Right lung (tissue), 5 donors: ENCODE results near the gene ABCD3. TPM values are rescaled to one million over a fixed set of nuclear protein-coding genes. Genes with fewer than 3 reads are reported as not detected.
"Not testable (repeated sequence)": the region's sequence is repeated elsewhere in the genome, so short reads cannot be mapped to it uniquely, and the experiment has no call there.

Experiments
- DNase-seq, 2 donors: peaks; one replicate each; pipeline ENCODE4 v3.0.0-alpha.2; 2013
- polyA plus RNA-seq, 5 donors: library from polyadenylated mRNA; unstranded; fragments of 120-200 nt; gene quantifications; one replicate each; pipeline versions ENCODE4 v1.2.1 to v1.2.3, GENCODE V29; 2013; ENCODE audit warnings: inconsistent platforms in 1 of 5, low replicate concordance in 1 of 5; ENCODE audit not compliant: insufficient read length in 5 of 5, insufficient read depth in 1 of 5

The ABCD3 gene
- polyA plus RNA-seq, 5 donors = 37.1 to 49.2 (median 47.7) TPM

DNA sequence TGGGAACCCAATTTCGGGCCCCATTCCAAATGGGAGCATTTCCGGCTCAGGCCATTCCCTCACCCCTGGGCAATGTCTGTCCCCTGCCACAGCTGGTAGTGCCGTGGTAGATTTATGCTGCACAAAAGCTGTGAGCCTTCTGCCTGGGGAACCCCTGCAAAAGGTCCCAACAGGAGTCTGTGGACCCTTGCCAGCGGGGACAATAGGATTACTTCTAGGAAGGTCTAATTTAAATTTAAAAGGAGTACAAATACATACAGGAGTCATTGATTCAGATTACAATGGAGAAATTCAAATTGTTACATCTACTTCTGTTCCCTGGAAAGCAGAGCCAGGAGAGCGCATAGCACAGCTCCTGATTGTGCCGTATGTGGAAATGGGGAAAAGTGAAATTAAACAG is 28.0 kb downstream of the ABCD3 start:
- not testable (repeated sequence) for DNase-seq

DNA sequence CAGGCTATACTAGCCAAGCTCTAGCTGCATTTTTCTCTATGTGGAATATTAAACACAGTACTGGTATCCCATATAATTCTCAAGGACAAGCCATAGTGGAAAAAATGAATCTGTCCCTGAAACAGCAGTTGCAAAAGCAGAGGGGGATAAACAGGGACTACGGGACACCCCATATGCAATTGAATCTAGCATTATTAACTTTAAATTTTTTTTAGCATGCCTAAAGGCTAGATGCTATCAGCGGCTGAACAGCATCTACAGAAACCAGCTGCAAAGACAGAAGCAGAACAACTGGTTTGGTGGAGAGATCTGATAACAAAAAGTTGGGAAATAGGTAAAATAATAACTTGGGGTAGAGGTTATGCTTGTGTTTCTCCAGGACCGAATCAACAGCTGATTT is 30.6 kb downstream of the ABCD3 start:
- DNase-seq = not testable (repeated sequence)

DNA sequence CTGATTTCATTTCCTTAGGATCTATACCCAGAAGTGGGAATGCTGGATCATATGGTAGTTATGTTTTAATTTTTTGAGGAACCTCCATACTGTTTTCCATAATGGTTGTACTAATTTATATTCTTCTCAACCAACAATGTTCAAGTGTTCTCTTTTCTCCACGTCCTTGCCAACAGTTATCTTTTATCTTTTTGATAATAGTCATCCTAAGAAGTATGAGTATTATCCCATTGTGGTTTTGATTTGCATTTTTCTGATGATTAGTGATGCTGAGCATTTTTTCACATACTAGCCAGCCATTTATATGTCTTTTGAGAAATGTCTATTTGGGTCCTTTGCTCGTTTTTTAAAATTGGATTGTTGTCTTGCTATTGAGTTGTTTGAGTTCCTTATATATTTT is 38.5 kb downstream of the ABCD3 start:
- no peak for DNase-seq

DNA sequence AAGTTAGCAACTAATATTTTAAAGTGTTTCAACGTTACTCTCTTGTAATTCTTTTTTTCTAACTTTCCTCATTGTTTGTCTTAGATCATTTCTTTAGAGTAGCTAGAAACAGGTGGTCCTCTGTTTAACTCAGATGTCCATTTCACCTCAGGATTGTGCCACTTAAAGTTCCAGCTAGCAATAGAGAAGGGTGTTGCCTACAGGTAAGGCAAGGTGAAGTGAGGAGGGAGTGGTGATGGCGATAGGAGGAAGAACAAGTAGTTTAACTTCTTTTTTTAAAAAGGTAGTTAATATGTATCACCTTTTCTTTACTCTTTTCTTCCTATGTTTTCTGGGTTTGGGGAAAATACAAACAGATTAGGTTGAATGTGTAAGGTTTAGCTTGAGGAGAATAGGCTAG is 44.4 kb downstream of the ABCD3 start:
- no peak for DNase-seq

DNA sequence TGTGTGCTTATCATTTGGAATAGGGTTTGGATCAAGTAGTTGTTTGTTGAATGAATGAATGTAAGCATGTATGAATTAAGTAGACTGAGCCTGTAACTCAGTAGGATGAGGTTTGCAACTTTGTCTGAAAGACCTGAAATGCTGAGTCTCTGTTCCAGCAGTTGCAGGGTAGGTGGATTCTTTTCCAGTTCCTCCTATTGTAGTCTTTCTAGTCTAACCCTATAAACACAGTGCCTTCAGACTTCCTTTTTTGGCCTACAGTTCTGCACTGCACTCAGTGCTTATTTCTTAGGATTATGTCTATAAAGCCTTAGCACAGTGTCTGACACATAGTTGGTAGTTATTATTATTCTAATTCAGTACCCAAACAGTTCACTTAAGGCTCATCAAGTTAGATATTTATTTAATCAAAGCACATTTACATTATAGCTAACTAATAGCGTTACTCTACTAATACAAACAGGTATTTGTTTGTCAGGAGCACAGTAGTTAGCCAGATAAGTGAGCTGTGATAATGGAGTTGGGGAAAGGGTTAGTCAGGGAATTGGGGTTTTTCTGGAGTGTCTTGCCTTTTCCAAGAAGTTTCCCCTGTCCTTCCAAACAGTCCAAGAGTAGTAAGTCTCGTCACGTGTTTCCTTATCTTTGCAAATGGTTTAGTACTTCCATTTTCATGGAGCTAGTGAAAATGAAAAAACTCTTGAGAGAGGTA is 45.0 kb downstream of the ABCD3 start:
- no peak for DNase-seq

DNA sequence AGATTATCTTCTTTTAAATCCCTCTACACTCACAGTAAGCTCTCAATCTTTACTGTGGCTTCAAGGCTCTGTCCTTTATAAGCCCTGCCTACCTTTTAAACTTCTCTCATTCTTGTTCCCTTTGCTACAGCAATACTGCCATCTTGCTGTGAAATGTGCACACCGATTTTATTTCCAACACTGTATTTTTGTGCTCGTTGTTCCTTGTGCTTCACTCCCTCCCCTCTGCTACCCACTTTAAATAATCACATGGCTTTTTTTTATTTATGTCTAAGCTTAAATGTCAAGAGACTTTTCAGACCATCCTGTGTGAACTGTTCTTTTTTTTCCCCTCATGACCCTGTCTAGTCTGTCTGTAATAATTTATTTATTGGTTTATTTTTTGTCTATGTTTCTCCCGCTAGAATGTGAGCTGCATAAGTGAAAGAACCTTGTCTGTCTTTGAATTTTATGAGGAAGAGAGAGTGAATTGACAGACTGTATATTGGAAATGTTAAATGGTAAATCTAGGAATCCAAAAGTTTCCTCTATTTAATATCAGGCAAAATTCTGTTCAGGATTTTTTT is 45.7 kb downstream of the ABCD3 start:
- no peak for DNase-seq

DNA sequence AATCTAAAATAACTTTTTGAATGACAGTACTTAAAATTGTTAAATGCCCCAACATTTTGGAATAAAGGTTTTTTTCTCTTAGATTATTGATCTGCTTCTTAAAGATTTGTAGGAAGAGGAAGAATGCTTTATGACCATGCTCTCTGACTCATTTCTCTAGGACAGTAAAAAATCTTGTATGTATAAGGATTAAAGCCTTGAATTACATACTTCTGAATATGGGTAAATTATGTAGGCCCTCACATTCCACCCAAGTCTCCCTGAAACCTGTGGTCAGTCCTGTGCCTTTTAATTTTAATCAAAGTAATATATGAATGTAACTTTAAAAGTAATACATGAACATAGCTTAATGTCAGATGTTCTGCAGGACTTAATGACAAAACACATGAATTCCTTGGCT is 50.5 kb downstream of the ABCD3 start:
- no peak for DNase-seq

DNA sequence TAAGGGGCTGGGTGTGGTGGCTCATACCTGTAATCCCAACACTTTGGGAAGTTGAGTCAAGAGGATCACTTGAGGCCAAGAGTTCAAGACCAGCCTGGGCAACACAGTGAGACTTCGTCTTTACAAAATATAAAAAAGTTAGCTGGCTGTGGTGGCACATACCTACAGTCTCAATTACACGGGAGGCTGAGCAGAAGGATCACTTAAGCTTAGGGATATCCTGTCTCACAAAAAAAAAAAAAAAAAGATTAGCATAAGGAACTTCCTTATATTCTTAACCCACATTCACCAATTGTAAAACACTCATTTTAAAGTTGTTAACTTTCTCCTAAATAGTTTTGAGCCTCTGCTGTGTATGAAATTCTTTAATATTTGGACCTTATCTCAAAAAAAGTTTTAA is 53.1 kb downstream of the ABCD3 start:
- DNase-seq = no peak

DNA sequence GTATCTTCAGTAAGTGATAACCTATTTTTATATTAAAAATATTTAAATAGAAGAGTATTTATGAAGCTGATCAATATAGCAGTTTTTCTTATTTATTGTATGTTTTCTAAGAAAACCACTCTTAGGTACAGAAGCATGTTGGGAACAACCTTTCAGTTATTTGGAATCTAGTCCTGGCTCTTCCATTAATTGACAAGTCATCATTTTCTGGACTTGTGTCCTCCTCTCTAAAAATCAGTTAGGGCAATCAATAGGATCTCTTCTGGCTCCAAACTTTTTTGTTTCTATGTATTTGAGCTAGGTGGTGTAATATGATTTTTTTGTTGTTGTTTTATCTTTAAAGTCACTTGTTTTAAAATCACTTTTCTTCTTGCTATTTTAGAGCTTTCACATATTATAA is 57.0 kb downstream of the ABCD3 start:
- no peak for DNase-seq

DNA sequence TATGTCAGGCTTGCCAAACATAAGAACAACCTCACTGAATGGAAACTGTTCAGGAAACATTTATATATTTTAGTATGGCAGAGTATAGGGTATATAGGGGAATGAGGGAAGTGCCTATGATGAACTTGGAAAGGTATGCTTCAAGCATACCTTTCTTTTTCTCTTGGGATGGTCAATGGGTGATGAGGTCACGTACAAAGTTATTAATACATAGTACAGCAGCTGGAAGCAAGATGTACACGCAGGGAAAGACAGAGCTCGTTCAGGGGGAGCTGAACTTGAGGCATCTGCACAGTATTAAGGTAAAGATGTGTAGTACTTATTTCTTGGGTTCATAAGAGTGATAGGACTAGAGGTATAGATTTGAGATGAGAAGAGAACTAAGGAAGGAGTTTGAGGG is 61.5 kb downstream of the ABCD3 start:
- DNase-seq = no peak

DNA sequence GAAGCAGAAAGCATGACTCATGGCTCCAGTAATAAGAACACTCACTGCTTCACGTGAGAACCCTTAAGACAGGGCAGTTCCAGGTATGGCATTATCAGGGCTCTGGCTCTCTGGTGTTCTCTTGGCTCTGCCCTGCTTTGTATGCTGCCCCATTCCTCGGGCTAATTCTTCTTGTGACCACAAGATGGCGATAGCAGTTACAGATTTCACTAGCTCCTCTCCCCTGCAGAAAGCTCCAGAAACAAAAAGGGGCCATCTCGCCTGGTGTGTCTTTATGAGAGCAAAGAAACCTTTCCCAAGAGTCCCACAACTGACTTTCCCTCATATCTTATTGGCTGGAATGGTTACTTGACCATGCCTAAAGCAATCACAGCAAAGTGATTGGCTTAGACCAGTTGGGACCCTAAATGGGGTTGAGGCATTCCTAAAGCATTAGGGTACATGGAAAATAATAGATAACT is 63.3 kb downstream of the ABCD3 start:
- peak; percentile 33 to 50 for DNase-seq

DNA sequence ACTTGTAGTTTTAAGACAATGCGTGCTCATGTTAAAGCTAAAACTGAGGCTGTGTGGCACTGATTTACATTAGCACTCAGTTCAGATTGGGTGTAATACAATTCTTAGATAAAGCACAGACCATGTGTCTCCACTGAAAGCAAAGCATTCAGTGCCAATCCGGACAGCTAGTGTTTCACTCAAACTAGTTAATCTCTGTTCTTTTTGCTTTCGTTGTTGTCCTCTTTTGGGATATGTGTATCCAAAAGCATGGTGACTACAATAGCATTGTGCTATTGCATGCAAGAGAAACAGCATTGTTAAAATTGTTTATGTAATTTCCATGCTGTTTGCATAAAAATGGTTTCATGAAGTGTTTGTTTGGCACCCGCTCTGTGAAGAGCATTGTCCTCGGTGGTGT is 68.8 kb downstream of the ABCD3 start:
- no peak for DNase-seq

DNA sequence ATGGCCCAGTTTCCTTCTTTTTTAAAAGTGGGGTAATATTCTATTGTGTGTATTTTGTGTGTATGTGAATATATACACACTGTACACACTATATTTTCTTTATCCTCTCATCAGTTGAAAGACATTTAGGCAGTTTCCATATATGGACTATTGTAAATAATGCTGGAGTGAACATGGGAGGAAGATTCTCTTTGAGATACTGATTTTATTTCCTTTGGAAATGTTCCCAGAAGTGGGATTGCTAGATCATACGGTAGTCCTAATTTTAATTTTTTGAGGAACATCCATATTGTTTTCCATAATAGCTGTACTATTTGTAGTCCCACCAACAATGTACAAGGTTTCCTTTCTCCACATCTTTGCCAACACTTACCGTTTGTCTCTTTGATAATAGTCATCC is 72.4 kb downstream of the ABCD3 start:
- DNase-seq = no peak

DNA sequence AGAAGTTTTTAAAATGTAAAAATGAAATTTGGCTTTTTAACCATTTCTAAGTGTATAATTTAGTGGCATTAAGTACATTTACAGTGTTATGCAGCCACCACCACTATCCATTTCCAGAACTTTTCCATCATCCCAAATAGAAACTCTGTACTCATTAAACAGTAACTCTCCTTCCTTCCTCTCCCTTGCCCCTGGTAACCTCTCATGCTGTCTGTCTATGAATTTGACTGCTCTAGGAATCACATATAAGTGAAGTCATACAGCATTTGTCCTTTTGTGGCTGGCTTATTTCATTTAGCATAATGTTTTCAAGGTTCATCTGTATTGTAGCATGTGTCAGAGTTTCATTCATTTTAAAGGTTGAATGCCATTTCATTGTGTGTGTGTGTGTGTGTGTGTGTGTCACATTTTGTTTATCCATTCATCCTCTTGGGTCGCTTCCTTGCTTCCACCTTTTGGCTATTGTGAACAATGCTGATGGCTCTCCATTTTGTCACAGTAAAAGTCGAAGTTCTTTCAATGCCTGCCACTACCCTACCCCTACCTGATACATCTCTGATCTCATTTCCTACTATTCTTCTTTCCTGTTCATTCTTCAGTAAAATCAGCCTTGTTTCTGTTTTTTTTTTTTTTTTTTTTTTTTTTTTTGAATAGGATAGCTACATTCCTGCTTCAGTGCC is 78.0 kb downstream of the ABCD3 start:
- DNase-seq = no peak

DNA sequence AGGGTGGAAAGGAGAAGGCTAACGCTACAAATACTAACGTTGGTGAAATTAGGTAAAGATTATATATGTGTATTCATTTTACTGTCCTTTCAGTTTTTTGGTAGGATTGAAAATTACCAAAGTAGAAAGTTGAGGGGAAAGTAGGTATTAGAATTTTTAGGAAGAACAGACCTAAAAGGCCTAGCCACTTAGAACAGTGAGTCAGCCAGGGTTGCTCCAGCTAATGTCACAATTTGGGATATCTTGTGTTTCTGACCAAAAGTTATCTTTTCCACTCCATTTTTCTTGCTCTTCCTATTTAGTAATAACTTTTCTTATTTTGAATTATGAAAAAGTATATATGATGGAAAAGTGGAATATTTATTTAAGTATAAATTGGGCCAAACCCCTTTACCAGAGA is 83.2 kb downstream of the ABCD3 start:
- DNase-seq = no peak

DNA sequence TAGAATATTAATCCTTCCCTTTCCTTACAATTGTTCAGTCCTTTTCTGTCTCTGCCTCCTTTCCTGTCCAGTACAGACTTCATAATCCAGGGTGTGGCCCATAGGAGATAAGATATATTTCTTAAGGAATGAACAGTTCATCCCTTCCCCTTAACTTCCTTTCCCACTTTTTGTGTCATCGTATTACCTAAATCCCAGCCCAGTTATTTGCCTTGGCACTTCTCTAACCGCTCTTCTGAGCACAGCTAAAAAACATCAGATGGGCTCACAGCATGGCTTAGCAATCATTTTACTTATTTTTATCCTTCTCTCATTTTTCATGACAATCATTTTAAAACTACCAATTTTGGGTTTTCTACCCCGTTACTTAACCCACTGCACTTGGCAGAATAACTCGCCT is 83.7 kb downstream of the ABCD3 start:
- DNase-seq = no peak

DNA sequence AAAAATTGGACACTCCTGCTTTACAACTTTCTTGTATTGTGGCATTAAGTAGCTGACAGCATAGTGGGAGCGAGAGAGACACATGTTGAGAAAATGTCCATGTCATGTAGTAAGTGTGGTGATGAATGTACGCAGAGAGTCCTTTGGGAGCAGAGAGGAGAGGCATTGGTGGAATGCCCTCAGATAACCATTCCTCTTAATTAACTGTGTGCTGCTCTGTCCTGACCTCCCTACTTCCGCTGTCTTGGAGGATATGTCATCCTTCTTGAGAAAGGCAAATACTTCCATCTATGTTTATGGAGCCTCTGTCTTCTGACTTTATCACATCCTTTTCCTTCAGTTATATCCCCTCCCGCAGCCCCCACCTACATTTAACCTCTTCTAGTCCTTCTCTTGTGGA is 85.0 kb downstream of the ABCD3 start:
- DNase-seq = no peak

DNA sequence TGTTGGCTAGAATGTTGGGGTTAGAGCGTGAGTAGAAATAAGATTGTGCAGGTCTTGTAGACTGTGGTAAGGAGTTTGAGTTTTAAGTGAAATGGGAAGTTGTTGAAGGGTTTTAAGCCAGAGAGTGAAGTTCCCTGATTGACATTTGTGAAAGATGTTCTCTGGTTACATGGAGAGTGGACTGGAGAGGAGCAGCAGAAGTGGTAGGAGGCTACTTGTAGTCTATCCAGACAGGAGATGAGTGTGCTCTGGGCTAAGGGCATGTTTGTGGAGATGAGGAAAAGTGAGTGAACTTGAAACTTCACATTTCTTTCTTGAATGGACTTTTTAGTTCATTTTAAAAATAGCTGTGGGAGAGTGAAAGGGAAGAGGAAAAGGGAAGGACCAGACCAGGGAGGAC is 86.4 kb downstream of the ABCD3 start:
- no peak for DNase-seq

DNA sequence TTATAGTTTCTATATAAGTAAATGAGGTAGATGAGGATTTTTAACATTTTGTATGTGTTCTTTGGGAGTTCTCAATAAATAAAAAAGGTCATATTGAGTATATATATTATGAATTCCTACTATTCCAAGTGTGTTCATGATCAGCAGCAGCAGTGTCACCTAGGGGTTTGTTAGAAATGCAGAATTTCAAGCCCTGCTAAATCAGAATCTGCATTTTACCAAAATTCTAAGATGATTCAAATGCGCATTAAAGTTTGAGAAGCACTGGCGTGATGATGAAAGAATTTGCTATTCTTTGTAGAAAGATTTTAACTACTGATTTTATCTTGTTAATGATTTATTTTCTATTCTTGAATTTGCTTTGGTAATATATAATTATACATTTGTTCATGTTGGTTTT is 94.6 kb downstream of the ABCD3 start:
- no peak for DNase-seq

DNA sequence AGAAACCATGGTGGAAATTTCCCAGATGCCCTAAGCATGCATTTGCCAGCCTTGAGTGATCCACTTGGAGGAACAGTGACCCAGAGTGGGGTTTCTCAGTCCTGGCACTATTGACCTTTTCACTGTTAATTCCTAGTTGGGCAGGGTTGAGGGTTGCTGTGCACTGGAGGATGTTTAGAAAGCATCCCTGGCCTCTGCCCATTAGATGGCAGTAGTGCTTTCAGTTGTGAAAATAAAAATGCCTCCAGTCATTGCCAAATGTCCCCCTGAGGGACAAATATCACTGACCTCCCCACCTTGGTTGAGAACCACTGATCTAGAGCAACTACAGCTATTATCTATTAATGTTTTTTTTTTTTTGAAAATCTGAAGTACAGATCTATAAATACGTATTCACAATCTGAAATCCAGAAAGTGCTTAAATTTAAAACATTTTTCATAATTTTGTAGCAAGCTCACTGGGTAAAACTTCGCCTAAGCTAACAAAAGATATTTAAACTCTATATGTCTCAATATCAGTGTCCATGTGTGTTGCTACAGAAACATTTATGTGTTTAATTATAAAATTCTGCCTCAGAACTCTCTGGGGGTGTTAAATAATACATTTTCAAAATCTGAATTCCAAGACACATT is 96.0 kb downstream of the ABCD3 start:
- no peak for DNase-seq

DNA sequence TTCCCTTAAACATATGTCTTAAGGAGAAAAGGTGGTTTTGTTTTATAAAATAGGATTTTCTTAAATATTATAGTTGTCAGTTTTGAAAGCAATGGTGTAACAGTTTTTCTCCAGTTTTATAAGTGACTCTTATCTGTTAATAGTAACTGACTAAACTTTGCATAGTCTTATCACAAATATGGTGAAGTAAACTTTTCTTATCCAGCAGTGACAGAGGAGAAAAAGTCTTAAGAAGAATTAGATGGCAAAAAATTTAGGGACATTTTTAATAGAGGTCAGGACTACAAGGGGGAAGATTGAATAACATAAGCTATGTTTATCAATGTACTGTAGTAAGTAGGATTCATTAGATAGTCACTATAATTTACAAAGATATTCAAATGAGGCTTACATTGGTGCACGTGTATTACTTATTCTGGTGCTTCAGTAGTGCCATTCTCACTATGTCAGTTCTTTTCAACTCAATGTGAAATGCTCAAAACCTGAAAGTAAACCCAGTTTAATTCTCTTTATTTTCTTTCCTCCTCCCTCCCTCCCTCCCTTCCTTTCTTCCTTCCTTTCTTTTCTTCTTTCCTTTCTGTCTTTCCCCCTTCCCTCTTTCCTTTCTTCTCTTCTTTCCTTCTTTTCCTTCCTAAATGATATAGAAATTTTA is 97.2 kb downstream of the ABCD3 start:
- no peak for DNase-seq

DNA sequence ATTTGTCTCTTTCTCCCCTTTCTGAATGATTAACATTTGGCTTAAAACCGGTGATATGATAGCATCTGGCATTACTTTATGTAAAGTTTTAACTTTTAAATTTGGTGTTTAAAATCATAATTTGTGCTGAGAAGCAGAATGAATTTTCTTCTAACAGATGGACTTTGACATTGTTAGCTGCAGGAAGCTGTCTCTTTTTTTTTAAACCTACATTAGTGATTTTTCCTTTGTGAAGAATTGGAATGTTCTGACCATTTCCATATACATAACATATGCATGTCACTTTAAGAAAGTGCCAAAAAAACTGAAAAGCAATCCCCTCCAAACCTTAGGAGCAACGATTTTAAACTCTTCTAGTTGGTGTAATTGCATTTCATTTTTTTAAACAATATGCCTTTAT is 101.2 kb downstream of the ABCD3 start:
- no peak for DNase-seq
